TTC549 (cell line): Measurements from ENCODE around the gene CD8A.
"Not testable (repeated sequence)": the region's sequence is repeated elsewhere in the genome, so short reads cannot be mapped to it uniquely, and the experiment has no call there.

ENCODE experiments used
- FAIRE-seq: peaks from 2 replicates; lab custom pipeline; 2012; peaks lifted over from hg19 to GRCh38; lab: Jason Lieb, UNC

CD8A gene

DNA sequence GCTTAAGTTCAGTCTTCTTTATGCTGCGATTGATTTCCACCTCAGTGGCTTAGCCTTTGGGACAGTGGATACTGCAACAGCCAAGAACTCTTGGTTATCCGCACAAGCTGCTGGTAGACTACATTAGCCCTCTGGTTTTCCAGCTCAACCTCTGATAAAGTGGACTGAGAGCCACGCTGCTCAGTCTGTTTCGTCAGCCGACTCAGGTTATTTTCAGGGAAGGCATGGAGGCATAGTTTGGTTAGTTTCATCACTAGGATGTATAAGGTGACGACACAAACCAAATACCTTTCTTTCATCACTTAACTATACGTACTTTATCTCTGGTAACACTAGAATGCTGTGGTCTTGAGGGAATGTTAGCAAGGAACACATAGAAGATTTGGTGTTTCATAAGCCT lies 14.2 kb downstream of the CD8A start:
- FAIRE-seq, result no peak

- FAIRE-seq, result no peak
These were observed 15.4 kb downstream of the CD8A start for GRCh38 chr2:86775338-86775737.

DNA sequence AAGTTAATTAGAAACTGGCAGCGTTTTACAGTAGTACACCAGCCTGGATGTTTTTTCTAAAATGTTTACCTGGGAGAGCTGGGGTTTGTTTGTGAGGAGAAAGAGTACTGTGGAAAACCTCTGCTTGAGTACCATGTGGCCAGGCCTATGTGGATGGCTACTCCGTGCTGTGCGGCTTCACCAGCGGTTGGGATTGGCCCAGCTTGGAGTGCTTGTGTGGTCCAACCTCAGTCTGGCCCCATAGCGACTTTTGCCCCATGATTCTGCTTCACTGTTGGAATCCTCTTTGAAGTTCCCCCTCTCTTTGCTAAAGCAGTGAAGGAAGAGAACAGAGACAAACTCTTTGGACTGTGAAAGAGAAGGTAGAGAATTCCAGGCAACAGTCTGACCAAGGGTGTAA lies 15.9 kb downstream of the CD8A start:
- no peak for FAIRE-seq

DNA sequence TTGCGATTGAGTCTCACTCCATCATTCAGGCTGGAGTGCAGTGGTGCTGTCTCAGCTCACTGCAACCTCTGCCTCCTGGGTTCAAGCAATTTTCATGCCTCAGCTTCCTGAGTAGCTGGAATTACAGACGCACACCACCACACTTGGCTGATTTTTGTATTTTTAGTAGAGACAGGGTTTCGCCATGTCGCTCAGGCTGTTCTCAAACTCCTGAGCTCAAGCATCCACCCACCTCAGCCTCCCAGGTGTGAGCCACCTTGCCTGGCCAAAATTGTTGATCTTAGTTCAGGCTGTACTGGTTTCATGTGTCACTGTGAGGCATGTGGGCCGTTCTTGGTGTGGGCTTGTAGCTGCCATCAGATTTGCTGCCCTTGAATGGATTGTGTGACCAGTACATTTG lies 18.1 kb downstream of the CD8A start:
- no peak for FAIRE-seq

DNA sequence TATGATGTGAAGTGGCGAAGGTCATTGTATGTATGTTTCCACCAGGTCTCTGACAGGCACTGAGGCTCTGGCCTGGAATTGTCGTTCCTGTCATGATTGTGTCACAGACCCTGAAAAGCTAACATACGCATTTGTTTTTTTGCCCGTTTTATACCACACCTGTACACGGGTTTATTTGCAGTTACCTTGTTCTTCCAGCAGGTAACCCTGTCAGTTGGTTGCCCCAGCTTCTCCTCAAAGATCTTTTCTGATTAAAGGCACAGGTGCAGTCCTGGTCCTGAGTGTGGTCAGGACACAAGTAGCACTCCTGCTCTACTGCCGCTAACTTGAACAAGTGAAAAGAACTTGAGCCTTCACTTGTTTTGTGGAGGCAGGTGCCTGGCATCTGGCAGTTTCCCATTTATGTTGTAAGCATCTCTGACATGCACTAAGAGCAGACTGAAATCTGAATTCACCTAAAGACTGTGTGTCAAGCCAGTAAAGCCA lies 19.9 kb downstream of the CD8A start:
- FAIRE-seq, result no peak

GRCh38 chr2:86769838-86770237 lies 20.9 kb downstream of the CD8A start:
- no peak for FAIRE-seq

GRCh38 chr2:86768189-86768949 lies 22.3 kb downstream of the CD8A start:
- FAIRE-seq, result no peak

- no peak for FAIRE-seq
These were observed 25.4 kb downstream of the CD8A start for GRCh38 chr2:86765310-86765695.

GRCh38 chr2:86764661-86765309 lies 25.9 kb downstream of the CD8A start:
- peak; percentile 97 for FAIRE-seq

DNA sequence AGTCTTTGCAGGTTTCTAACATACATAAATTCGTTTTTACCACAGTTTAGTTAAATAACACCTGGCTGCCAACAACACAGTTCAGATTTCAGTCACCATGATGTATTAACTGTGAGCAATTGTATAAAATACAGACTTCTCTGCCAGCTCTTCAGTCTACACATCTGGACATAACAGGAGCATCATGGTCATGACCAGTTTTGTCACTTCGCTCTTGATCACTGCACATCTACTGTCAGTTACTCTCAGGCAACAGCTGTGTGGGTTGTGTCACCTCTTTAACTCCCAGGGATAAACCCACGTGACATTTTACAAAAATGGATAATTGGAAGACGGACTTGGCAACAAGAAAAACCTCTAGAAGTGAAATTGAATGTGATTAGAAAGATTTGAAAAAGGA lies 30.3 kb downstream of the CD8A start:
- no peak for FAIRE-seq

DNA sequence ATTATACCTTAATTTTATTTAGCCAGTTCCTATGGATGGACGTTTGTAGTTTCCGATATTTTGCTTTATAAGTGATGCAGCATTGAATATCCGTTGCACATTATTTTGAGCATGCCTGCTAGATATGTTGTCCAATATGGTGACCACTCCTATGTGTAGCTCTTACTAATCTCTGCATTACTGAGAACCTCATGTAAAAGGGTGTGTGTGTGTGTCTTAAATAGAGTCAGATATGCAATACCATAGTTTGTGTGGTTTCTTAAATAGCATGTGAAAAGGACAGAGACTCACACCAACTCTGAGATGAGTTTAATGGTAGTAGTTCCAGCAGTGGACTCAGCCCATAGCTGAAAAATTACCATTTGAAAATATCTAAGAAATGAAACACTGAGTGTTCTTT lies 32.3 kb downstream of the CD8A start:
- no peak for FAIRE-seq

DNA sequence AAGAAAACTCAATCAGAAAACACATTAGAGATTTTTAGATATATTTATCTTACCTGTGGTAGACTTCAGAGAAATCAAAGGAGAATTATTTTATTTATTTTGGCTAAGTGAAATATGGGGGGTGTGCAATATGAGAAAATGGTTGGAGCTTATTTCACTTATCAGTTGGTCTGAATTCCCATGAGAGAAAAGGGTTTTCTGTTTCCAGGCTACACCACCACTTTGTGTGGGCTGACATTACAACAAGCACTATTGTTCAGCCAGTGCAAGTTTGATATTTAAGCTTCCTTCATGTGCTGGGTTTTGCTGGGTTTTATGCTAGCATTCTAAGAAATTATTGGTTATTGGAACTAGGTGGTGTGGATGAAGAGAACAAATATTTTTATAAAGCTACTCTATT lies 37.1 kb downstream of the CD8A start:
- no peak for FAIRE-seq

DNA sequence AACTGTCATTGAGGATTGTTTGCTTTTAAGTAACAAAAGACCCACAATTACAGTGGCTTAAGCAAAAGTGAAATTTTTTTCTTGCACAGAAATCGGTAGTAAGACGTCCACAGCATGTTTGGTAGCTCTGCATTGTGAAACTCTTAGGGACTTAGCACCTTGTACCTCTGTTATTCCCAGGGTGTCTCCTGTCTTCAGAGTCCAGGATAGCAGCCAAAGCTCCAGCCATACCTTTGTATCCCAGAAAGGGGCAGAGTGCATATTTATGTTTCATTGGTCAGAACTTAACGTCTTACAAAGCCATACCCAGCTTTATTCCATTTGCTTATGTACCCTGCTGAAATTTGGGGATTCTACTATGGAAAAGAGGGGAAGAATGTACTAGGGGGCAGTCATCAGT lies 37.8 kb downstream of the CD8A start:
- FAIRE-seq, result no peak

- no peak for FAIRE-seq
These were observed 38.9 kb downstream of the CD8A start for GRCh38 chr2:86751778-86752177.

DNA sequence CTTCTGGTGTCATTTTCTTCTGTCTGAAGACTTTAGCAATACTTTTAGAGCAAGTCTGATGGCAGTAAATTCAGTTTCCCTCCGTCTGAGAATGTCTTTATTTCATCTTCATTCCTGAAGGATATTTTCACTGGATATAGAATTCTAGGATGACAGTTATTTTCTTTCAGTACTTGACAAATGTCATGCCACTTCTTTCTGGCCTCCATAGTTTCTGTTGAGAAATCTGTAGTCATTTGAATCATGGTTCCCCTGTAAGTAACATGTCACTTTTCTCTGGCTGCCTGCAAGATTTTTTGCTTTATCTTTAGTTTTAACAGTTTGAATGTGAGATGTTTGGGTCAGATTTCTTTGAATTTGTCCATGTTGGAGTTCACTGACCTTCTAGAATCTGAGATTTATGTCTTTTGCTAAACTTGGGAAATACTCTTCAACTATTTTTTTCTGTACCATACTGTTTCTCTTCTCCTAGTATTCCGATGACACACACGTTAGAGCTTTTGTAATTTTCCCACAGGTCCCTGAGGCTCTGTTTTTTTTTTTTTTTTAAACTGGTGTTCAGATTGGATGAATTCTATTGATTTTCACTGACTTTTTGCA lies 40.4 kb downstream of the CD8A start:
- no peak for FAIRE-seq

GRCh38 chr2:86747711-86748639 lies 42.7 kb downstream of the CD8A start:
- no peak for FAIRE-seq

- FAIRE-seq, result no peak
These were observed 43.8 kb downstream of the CD8A start for GRCh38 chr2:86746939-86747338.

GRCh38 chr2:86744152-86744551 lies 46.6 kb downstream of the CD8A start:
- FAIRE-seq, result no peak

DNA sequence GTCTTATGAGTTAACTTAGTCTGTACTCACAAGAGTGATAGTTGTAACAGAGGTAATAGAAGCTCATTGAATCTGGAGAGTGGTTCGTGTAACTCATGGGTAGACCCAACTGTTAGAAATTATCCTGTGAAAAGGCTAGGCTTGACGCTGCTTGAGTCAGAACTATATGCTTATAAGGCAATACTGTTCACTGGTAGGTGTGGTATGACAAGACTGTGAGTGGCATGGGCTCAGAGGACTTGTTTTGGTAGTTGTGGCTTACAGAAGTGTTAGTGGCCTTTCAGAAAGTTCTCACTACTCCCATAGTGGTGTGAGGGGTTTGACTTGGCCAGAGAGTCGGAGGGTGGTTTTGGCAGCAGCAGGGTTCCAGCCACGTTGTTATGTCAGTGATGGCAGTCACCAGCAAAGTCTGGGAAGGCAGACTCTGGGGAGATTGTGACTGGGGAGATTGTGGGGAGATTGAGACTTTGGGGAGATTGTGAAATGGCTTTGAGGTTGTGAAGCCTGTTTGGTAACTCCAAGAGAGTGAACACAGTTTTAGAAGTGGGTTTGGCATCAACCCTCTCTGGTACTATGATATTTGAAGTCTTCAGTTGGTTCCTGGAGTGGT lies 48.7 kb downstream of the CD8A start:
- FAIRE-seq, result not testable (repeated sequence)

DNA sequence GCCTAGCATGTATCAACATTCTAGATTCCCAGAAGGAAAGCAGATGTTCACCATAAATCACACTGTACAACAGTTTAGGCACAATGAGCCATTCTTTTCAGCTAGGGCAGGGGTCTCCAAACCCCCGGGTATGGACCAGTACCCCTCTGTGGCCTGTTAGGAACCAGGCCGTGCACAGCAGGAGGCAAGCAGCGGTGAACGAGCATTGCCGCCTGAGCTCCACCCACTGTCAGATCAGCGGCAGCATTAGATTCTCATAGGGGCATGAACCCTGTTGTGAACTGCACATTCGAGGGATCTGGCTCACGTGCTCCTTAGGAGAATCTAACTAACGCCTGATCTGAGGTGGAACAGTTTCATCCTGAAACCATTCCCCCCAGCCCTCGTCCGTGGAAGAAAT lies 50.8 kb downstream of the CD8A start:
- FAIRE-seq, result not testable (repeated sequence)

- FAIRE-seq, result not testable (repeated sequence)
These were observed 51.2 kb downstream of the CD8A start for GRCh38 chr2:86739485-86739884.

- FAIRE-seq, result not testable (repeated sequence)
These were observed 55.8 kb downstream of the CD8A start for GRCh38 chr2:86734896-86735295.
